HG03064 (cell line): ENCODE data around the gene IRF1.
"Not testable (repeated sequence)": the region's sequence is repeated elsewhere in the genome, so short reads cannot be mapped to it uniquely, and the experiment has no call there.

ENCODE experiments used
- ATAC-seq: cut with Tn5 transposase; IDR thresholded peaks from one replicate; pipeline ENCODE4 v1.9.1; 2021; ENCODE audit warnings: low read depth; ENCODE audit not compliant: unreplicated experiment

IRF1 gene

GRCh38 chr5:132487841-132488555, 2.6 kb downstream of the IRF1 start:
- ATAC-seq, result no peak

DNA sequence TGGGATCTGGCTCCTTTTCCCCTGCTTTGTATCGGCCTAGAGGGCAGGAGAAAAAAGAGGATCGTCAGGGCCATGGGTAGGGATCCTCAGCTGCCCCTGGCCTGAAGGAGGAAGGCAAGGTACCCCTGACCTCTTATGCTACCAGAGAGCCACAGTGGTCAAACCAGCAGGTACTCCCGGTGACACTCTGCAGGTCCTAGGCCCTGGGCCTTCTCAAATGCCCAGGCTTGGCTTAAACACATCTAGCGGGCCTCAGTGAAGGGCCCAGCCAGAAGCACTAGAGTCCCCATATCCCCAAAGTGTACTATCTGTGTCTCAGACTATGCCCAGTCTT, 3.5 kb downstream of the IRF1 start:
- no peak for ATAC-seq

GRCh38 chr5:132486318-132487094, 4.1 kb downstream of the IRF1 start:
- no peak for ATAC-seq

DNA sequence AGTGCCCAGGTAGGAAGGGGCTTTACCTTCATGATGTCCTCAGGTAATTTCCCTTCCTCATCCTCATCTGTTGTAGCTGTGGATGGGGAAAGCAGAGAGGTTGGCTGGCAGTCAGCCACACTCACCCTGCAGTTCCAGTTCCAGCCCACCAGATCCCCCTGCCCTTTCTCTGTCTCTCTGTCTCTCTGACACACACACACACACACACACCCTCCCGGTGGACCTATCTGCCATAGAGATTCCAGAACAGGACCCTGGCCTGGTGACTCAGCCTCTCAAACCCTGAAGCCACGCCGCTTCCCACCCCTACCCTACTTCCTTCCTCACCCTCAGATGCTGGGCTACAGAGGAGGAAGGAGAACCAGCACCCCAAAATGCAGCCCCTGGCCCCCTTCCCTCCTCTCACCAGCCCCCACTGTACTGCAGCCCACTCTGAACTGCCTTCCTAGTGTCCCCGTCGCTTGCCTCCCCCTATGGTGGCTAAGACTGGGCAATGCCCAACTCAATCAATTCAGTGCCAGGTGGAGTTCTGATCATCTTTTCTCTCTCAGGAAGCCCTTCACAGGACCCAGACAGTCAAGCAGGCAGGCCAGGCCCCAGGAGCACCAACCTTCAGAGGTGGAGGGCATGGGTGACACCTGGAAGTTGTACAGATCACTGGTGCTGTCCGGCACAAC, 4.8 kb downstream of the IRF1 start:
- no peak for ATAC-seq

GRCh38 chr5:132484876-132485640, 5.5 kb downstream of the IRF1 start:
- not testable (repeated sequence) for ATAC-seq

GRCh38 chr5:132484391-132484725, 6.2 kb downstream of the IRF1 start:
- ATAC-seq, result no peak

- ATAC-seq, result no peak
These were observed 6.7 kb downstream of the IRF1 start for GRCh38 chr5:132483661-132484390.

DNA sequence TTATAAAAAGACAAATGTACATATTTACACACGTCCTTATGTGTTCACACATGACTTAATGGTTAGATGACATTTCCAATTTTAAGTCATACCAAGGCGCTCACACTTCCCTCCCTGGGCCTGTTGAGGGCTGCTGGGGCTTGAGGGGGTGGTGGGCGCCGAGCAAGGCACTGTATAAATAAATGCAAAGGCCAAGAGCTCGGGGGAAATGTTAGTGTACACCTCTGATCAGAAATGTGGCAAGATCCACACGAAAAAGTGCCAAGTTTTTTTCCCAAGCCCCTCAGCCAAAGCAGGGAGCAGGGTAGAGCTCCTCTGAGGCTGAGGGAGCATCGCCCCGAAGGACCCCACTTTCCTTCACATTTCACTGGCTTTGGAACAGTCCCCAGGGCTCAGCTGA, 7.5 kb downstream of the IRF1 start:
- ATAC-seq, result no peak

- ATAC-seq, result no peak
These were observed 8.9 kb downstream of the IRF1 start for GRCh38 chr5:132481596-132482211.

DNA sequence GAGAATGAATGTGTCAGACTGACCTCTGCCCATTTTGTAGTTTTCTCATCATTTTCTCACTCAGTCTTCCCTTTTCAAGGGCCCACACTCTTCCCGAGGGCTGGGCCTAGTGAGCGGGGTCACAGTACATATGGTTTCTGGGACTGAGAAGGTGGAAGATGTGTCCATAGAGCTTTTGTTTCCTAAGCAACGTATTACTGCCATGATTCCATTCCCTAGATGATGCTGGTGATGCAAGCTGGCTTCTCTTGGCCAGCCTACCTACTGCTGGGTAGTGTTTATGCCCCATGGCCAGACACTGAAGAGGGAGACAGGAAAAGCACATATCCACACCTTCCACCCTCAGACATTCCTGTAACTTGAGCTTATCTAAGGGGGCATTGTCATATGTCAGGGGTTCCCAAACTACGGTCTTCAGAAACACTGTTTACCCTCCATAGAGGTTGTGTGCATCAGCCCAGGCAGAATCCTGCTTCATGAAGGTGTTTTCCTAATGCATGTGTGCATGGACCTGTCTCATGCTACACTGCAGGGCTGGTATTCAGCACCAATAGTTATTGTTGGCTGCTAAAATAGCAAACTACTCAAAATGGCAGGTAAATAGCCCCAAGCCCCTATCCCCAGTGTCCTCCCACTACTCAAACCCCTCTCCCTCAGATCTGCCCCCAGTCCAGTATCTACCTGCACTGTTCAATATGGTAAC, 9.5 kb downstream of the IRF1 start:
- ATAC-seq, result no peak

DNA sequence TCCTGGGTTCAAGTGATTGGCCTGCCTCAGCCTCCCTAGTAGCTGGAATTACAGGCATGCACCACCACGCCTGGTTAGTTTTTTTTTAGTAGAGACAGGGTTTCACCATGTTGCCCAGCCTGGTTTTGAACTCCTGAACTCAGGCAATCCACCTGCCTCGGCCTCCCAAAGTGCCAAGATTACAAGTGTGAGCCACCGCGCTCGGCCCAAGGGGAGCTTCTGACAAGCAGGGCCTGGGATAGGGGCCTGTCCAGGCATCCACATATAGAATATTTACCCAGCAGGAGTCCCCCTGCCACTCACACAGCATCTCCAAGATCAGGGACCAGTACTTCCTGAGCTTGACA, 10.1 kb downstream of the IRF1 start:
- no peak for ATAC-seq

DNA sequence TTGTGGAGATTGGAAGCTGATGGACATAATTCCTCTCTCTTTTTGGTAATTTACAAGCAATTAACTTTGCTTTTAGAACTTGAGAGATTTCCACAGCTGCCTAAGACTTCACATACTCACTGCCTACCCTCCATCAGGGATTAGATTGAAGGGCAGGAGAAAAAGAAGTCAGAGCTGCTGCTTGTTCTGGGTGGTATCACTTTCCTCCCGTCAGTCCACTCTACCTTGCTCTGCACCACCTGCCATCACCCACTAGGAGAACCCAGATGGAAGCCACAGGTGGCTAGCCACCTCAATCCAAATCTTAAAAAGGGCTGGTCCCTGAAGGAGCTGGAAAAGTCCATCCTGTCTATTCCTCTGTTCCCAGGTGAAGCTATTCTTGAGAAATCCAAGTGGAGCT, 10.5 kb downstream of the IRF1 start:
- no peak for ATAC-seq

- no peak for ATAC-seq
These were observed 11.2 kb downstream of the IRF1 start for GRCh38 chr5:132479111-132479951.

DNA sequence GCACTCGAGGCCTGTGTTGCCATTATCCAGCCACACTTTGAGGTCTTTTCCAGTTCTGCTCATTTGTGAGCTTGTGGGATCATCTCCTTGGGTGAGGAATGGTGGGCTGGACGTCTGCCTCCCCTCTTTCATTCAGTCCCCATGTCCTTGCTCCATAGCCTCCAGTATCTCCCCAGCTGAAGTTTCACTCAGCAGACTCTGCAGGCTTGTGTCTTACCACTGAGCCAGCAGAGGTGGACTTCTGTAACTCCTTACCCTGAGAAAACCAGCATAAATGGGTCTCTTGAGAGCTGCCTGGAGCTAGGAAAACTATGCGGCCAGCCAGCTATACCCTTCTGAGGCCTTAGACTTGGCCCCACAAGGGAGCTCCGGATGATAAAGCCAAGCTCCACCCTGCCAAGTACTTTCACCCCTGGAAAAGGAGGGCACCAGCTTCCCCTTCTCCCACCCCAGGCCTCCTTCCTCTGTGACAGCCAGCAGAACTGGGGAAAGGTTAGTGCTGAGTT, 12.2 kb downstream of the IRF1 start:
- no peak for ATAC-seq

DNA sequence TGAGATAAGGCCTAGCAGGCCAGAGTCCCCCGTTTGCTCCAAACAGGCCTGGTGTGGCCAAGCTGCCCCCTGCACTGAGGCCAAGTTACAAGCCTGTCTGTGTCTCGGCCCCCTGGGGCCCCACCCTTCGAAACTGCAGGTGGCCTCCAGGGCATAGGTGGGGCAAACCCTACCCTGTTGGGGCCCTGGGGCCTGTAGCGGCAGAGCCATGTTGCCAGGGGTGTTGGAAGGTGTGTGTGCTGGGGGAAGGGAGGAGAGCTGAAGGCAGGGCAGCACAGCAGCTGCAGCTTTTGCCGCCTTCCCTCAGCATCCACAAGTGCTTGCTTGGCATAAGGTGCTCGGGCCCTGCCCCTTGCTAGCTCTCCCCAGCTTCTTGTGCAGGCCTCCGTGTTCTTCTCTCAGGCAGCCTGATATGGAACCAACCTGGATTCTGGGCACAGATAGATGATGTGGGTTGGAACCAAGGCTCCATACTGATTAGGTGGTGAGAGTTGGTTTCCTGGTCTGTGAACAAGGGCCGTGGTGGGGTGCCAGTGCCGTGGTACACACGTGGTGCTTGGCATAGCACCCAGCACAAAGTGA, 12.7 kb downstream of the IRF1 start:
- no peak for ATAC-seq

DNA sequence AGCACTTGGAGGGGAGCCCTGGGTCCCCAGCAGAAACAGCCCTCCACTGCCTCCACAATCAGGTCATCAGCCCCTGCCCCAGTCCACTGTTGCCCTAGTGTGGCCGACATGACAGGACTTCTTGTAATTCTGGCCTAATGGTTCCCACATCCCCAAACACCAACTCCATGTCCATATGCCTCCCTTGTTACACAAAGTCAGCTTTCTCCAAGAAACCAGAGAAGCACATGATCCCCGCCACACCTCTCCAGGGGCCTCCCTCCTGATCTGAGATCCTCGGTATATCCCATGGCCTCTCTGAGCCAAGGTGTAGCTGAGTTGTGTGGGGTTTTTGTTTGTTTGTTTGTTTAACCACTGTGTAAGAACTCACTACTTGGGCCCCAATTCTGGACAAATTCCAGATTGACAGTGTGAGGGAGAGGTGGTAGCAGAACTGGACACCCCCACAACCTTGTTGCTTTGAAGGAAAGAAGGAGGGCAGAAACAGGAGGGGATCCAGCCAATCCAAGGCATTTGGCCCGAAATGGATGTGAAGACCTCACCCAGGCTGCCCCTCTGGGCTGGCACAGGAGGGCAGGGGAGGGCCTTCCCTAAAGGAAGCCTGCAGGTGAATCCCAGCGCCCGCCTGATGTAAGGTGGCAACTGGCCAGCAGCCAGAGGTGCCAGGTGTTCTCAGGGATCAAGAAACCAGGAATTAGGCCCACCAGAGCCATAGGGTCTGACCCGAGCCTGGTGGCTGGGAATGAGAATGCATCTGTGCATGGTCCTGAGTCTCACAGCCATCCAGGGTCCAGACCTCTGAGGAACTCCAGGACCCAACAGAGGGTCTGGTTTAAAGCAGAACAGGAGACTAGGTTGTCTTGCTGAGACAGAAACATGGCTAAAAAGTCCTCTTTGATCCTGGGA, 13.4 kb downstream of the IRF1 start:
- no peak for ATAC-seq
